Measurements from ENCODE around the gene SNX1.

DNA sequence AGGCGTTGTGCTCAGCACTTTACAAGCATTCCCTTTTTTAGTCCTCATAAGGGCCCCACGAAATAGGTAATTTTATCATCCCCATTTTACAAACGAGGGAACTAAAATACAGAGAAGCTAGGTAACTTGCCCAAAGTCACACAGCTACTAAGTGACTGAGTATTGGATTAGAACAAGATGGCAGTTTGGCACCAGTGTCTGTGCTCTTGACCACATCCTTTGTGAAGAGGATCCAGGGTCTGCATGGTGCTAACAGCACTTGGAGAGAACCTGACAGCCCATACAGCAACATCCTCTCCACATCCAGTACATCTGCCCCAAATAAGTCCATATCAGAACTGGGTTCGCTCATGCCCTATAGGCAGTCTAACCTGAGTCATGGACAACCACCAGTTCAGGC is 27.6 kb upstream of the SNX1 start:
- TF ChIP-seq, protein P1, sequence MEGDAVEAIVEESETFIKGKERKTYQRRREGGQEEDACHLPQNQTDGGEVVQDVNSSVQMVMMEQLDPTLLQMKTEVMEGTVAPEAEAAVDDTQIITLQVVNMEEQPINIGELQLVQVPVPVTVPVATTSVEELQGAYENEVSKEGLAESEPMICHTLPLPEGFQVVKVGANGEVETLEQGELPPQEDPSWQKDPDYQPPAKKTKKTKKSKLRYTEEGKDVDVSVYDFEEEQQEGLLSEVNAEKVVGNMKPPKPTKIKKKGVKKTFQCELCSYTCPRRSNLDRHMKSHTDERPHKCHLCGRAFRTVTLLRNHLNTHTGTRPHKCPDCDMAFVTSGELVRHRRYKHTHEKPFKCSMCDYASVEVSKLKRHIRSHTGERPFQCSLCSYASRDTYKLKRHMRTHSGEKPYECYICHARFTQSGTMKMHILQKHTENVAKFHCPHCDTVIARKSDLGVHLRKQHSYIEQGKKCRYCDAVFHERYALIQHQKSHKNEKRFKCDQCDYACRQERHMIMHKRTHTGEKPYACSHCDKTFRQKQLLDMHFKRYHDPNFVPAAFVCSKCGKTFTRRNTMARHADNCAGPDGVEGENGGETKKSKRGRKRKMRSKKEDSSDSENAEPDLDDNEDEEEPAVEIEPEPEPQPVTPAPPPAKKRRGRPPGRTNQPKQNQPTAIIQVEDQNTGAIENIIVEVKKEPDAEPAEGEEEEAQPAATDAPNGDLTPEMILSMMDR (IDR thresholded peaks at IDR 0.05) = no peak
- TF ChIP-seq EP300 (IDR thresholded peaks at IDR 0.05) = no peak
